ENCODE data around the gene SMO. TPM values are rescaled to one million over a fixed set of nuclear protein-coding genes. Genes with fewer than 3 reads are reported as not detected.

Gene SMO
- total RNA-seq, 4 donors from 2014 or later: 10.0 to 20.1 (median 13.4) TPM

DNA sequence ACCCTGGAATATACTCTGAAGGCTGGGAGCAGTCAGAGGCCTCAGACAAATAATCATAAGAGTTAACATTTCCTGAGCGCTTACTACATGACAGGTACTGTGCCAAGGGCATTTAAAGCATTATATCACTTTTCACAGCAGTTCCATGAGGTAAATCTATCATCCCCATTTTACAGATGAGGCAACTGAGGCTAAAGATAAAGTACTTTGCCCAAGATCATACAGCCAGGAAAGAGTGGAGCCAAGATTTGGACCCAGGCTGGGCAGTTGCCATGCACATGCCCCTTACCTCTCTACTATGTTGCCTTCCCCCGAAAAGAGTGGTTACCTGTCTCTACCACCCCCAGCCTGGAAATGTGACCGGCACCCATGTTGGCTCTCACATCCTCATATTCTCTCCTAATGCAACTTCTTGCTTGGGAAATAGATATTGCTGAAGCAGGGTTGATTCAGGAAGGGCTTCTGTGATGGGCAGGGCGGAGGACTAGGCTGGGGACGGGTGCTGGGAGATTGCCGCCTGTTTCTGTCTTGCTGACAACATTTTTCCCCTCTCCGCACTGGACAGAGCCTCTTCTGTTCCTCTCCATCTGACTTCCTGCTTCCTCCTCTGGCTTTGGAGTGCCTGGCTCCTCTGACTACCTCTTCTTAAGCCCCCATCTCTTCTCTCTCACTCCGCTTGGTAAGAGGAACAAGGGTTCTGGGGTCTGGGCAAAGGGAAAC is 13.8 kb downstream of the SMO start:
- ATAC-seq: no peak

GRCh38 chr7:129203050-129203741 is 14.8 kb downstream of the SMO start:
- WGBS, 2 donors (ENCODE audit: low coverage in 1 of 2): 20% methylated on average over 1 of the region's 14 CpGs; no CpG with 5 or more reads in 1 of the 2 donors
- ATAC-seq: no peak
- H3K27me3 ChIP-seq: no peaks in the 10 kb centered on the region
- TF ChIP-seq, protein P1, sequence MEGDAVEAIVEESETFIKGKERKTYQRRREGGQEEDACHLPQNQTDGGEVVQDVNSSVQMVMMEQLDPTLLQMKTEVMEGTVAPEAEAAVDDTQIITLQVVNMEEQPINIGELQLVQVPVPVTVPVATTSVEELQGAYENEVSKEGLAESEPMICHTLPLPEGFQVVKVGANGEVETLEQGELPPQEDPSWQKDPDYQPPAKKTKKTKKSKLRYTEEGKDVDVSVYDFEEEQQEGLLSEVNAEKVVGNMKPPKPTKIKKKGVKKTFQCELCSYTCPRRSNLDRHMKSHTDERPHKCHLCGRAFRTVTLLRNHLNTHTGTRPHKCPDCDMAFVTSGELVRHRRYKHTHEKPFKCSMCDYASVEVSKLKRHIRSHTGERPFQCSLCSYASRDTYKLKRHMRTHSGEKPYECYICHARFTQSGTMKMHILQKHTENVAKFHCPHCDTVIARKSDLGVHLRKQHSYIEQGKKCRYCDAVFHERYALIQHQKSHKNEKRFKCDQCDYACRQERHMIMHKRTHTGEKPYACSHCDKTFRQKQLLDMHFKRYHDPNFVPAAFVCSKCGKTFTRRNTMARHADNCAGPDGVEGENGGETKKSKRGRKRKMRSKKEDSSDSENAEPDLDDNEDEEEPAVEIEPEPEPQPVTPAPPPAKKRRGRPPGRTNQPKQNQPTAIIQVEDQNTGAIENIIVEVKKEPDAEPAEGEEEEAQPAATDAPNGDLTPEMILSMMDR (IDR thresholded peaks at IDR 0.05): no peak
- H3K27ac ChIP-seq: no peak overlapping the region
- H3K4me3 ChIP-seq: no peak overlapping the region
- H3K36me3 ChIP-seq: peaks cover 0 to 31% of the 10 kb centered on the region in 2 donors
- no peaks in the 10 kb centered on the region for H3K4me1 ChIP-seq
- no peaks in the 10 kb centered on the region for H3K9me3 ChIP-seq

More for the DNA sequence above, 13.8 kb downstream of the SMO start:
- WGBS, 2 donors (ENCODE audit: low coverage in 1 of 2): 68 to 82% methylated on average over 4 to 7 of the region's 8 CpGs
- Histone ChIP-seq H3K4me1 (no peaks in the 10 kb centered on the region), H3K27ac (no peak overlapping the region), H3K4me3 (no peak overlapping the region), H3K36me3 (peaks cover 0 to 24% of the 10 kb centered on the region in 2 donors), H3K9me3 (no peaks in the 10 kb centered on the region), H3K27me3 (no peaks in the 10 kb centered on the region)
- TF ChIP-seq, protein P1 (IDR thresholded peaks at IDR 0.05): no peak
- TF ChIP-seq POLR2A (IDR thresholded peaks at IDR 0.05) (no peak), EP300 (IDR thresholded peaks at IDR 0.05) (no peak), POLR2AphosphoS5 (IDR thresholded peaks at IDR 0.05) (no peak)

- WGBS, 2 donors (ENCODE audit: low coverage in 1 of 2): 77 to 96% methylated on average over 5 to 9 of the region's 29 CpGs
- H3K27me3 ChIP-seq: no peaks in the 10 kb centered on the region
- H3K4me1 ChIP-seq: peaks cover 0 to 2% (median 0%) of the 10 kb centered on the region in 3 donors
- no peak overlapping the region for H3K27ac ChIP-seq
- TF ChIP-seq POLR2AphosphoS5 (IDR thresholded peaks at IDR 0.05): no peak
- TF ChIP-seq, protein P1 (IDR thresholded peaks at IDR 0.05): no peak
- peaks cover 0 to 47% of the 10 kb centered on the region in 2 donors for H3K36me3 ChIP-seq
- no peak for ATAC-seq
- H3K9me3 ChIP-seq: no peaks in the 10 kb centered on the region
- H3K4me3 ChIP-seq: no peak overlapping the region
Observed at GRCh38 chr7:129205126-129205818, 16.8 kb downstream of the SMO start.

GRCh38 chr7:129205987-129206785 is 17.8 kb downstream of the SMO start:
- Histone ChIP-seq H3K4me1 (peaks cover 0 to 8% (median 0%) of the 10 kb centered on the region in 3 donors), H3K4me3 (no peak overlapping the region), H3K27ac (no peak overlapping the region), H3K36me3 (peaks cover 0 to 50% of the 10 kb centered on the region in 2 donors), H3K27me3 (no peaks in the 10 kb centered on the region), H3K9me3 (no peaks in the 10 kb centered on the region)
- TF ChIP-seq, protein P1 (IDR thresholded peaks at IDR 0.05): no peak
- no peak for TF ChIP-seq POLR2AphosphoS5 (IDR thresholded peaks at IDR 0.05)
- TF ChIP-seq EP300 (IDR thresholded peaks at IDR 0.05): no peak
- TF ChIP-seq POLR2A (IDR thresholded peaks at IDR 0.05): no peak
- peak; percentile 10 for ATAC-seq
- 87 to 93% methylated on average over 3 of the region's 18 CpGs for WGBS, 2 donors (ENCODE audit: low coverage in 1 of 2)
